Measurements from ENCODE around the gene SOX18.
"Not testable (repeated sequence)": the region's sequence is repeated elsewhere in the genome, so short reads cannot be mapped to it uniquely, and the experiment has no call there.

The SOX18 gene

DNA sequence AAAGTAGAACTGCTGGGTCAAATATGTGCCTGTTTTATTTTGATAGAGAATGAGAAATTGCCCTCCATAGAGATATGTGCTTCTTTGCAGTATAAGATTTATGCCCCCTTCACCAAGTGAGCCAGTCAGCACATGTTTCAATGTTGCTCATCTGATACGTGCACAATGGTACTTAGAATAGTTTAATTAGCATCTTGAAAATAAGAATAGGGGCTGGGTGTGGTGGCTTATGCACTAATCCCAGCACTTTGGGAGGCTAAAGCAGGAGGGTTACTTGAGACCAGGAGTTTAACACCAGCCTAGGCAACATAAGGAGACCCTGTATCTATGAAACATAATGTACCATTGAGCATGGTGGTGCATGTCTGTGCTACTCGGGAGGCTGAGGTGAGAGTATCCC, 33.8 kb downstream of the SOX18 start:
- DNase-seq: no peak

DNA sequence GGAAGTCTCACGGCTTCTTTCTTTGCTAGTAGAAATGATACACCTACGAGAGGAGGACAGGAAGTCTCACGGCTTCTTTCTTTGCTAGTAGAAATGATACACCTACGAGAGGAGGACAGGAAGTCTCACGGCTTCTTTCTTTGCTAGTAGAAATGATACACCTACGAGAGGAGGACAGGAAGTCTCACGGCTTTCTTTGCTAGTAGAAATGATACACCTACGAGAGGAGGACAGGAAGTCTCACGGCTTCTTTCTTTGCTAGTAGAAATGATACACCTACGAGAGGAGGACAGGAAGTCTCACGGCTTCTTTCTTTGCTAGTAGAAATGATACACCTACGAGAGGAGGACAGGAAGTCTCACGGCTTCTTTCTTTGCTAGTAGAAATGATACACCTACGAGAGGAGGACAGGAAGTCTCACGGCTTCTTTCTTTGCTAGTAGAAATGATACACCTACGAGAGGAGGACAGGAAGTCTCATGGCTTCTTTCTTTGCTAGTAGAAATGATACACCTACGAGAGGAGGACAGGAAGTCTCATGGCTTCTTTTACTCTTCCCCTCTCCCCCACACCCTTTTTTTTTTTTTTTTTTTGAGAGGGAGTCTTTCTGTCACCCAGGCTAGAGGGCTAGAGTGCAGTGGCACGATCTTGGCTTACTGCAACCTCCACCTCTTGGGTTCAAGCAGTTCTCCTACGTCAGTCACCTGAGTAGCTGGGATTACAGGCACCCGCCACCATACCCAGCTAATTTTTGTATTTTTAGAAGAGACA, 36.9 kb downstream of the SOX18 start:
- not testable (repeated sequence) for DNase-seq

DNA sequence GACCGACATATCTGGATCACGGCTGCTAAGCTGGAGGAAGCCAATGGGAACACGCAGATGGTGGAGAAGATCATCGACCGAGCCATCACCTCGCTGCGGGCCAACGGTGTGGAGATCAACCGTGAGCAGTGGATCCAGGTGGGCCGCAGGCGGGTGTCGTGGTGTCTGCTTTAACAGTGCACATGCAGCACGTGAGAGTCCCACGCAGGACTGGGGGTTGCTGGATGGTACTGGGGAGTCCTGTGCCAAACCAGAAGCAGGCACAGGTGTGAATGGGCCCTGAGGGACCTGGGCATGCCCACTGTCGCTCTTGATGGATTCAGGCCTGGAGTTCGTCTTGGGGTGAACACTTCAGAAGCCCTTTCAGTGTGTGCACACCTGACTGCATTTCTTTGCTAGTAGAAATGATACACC, 38.1 kb downstream of the SOX18 start:
- no peak for DNase-seq

DNA sequence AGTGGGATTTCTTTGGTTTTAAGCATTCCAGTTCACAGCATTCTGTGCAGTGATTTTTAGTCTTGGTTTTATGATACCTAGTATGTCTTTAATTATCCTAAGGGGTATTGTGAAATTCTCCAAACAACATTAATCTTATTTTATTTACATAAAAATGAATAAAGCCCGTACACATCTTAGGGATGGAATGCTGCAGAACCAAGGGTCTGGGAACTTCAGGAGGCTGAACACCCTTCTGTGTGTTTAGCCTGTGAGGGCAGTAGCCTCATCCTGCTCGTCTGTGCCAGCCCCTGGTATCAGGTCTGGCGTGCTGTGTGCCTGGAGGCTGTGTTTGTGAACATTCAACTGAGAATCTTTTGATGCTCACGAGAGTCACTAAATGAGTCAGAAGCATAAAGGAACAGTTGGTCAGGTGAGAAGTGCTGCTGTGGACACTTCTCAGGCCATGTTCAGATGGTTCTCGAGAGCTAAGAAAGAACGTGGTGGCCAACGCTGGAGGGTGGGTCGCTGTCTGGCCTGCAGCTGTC, 38.7 kb downstream of the SOX18 start:
- no peak for DNase-seq

- no peak for DNase-seq
Observed at GRCh38 chr20:64009811-64010387, 39.5 kb downstream of the SOX18 start.

GRCh38 chr20:64006902-64007301, 42.5 kb downstream of the SOX18 start:
- DNase-seq: no peak

DNA sequence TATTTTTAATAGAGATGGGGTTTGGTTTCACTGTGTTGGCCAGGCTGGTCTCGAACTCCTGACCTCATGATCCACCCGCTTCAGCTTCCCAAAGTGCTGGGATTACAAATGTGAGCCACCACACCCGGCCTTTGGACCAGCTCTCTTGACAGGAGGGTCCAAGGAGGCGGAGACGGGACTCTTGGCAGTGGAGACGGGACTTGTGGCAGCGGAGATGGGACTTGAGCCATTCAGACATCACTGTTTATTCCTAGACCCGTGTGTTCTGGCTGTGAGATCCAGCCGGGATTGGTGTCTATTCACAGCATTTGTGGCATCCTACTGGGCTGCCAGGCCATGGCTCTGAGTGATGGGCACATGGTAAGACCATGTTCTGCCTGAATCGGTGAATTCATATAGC, 42.9 kb downstream of the SOX18 start:
- DNase-seq: no peak

- no peak for DNase-seq
Observed at GRCh38 chr20:64005394-64005793, 44.0 kb downstream of the SOX18 start.

DNA sequence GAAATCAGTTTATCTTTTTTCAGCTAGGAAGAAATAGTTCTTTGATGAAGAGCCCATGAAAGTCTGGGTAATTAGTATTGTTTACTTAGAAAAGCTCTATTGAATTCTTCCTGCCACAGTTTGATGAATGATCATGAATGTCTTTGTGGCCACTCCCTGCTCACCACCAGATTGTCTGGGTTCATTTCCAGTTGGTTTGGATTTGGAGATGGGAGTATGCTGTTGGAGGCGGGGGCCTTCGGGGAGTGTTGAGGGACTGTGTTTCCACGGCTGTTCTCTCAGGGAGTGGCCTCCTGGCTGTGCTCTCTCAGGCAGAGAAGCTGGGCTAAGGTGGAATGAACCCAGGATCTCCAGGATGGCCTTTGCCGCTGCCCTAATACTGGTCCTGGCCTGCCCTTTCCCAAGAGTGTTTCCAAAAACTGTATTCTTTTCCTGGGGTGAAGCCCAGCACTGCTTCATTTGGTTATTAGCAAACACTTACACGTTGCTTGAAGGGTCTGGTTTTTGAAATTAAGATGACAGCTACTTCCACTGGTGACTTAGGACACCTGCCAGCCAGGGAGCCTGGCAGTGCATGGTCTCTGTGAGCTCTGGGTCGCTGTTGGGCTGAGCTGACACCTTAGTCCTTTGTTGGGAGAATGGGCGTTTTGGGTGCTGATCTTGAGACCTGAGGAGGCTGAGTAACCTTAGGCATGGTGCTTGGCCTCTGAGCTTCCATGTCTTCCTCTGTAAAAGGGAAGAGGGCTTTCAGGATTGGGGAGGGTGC, 45.3 kb downstream of the SOX18 start:
- no peak for DNase-seq

DNA sequence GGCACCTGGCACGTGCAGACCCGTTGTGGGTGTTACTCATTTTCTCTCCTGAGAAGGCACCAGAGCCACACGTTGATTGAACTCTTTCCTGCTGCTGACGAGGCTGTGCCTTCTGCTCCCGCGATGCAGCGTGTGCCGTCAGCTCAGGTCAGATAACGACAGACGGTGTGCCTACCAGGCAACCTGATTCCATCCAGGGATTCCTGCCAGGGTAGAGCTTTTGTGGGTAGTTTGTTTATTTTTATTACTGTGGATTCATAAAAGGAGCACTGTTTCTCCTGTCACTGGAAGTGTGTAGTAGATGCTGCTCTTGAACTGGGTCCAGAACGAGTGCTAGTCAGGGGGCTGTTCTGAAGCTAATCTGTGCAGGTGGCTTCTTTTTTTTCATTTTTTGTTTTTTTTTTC, 47.8 kb downstream of the SOX18 start:
- DNase-seq: no peak

GRCh38 chr20:64000906-64001305, 48.5 kb downstream of the SOX18 start:
- no peak for DNase-seq
